HCT116 (cell line): ENCODE data around the gene KHSRP. TPM values are rescaled to one million over a fixed set of nuclear protein-coding genes. Genes with fewer than 3 reads are reported as not detected.

ENCODE experiments used
- ATAC-seq: fragments of 200-7000 bp; cut with Tn5 transposase; 2 replicates; pipeline ENCODE4 v1.9.1; 2020; ENCODE audit warnings: mild to moderate bottlenecking, moderate library complexity
- BruUV-seq: library from RNA; stranded (reverse); fragments of 400-500 nt; replicated peaks from 2 replicates; lab custom pipeline; 2021; lab: Mats Ljungman, UMichigan
- CTCF ChIA-PET: fragments of 300-600 bp; sonication (Branson Sonifier 250); formaldehyde crosslinking; loops from one replicate; lab custom pipeline; 2021; ENCODE audit warnings: antibody characterized with exemption; lab: Charles Lee
- POLR2A ChIA-PET: fragments of 300-600, 350-600 bp; sonication (Branson Sonifier 250); formaldehyde crosslinking; loops from one replicate; lab custom pipeline; 2021; ENCODE audit warnings: antibody characterized with exemption; lab: Charles Lee
- RAD21 ChIA-PET, 2 experiments: fragments of 300-600 bp; sonication (Branson Sonifier 250); formaldehyde crosslinking; loops; one replicate each; lab custom pipeline; 2023; ENCODE audit warnings: low total read pairs in 2 of 2; ENCODE audit not compliant: uncharacterized antibody in 2 of 2, unreplicated experiment in 2 of 2, low non-redundant PET in 1 of 2; lab: Charles Lee
- DNase-seq: peaks from one replicate; pipeline ENCODE4 v3.0.0-alpha.2; 2010; ENCODE audit warnings: low read depth, low spot score
- H2AFZ ChIP-seq: fragments of 200-600 bp; shearing (Covaris generic), sonication (generic); 2 replicates; pipeline ENCODE4 v1.6.1; 2017; ENCODE audit warnings: low read depth, mixed run types, mixed read lengths, antibody characterized with exemption, low read length; ENCODE audit not compliant: poor library complexity, severe bottlenecking
- H3K27ac ChIP-seq: 2 replicates; pipeline ENCODE4 v1.5.1; 2012; ENCODE audit warnings: low read depth, low read length
- H3K27me3 ChIP-seq: fragments of 200-600 bp; sonication (generic); 2 replicates; pipeline ENCODE4 v1.6.1; 2016; ENCODE audit warnings: mixed run types, low read length, mixed read lengths; ENCODE audit not compliant: insufficient read depth
- H3K36me3 ChIP-seq, 2 experiments: fragments of 200-500 bp in 1 of 2; fragments of 200-600 bp in 1 of 2; sonication (Bioruptor generic) in 1 of 2; sonication (generic) in 1 of 2; 2 replicates each; pipeline versions ENCODE4 v1.5.1 to v1.6.1; 2014 to 2016; ENCODE audit warnings: low read length in 2 of 2, inconsistent platforms in 1 of 2, mixed read lengths in 1 of 2, mixed run types in 1 of 2; ENCODE audit not compliant: insufficient read depth in 2 of 2, control insufficient read depth in 1 of 2
- H3K4me1 ChIP-seq, 2 experiments: fragments of 200-600 bp in 1 of 2; sonication (generic) in 1 of 2; 2 replicates each; pipeline versions ENCODE4 v1.5.1 to v1.6.1; 2012 to 2017; ENCODE audit warnings: low read length in 2 of 2, inconsistent platforms in 1 of 2, mild to moderate bottlenecking in 1 of 2, mixed read lengths in 1 of 2, mixed run types in 1 of 2, moderate library complexity in 1 of 2; ENCODE audit not compliant: insufficient read depth in 2 of 2, control insufficient read depth in 1 of 2
- H3K4me2 ChIP-seq: fragments of 200-600 bp; sonication (generic); 2 replicates; pipeline ENCODE4 v1.6.1; 2017; ENCODE audit warnings: mixed run types, low read length, mixed read lengths
- H3K4me3 ChIP-seq, 2 experiments: fragments of 200-600 bp in 1 of 2; sonication (generic) in 1 of 2; replicated peaks in 1 of 2; 2 replicates each; pipeline ENCODE4 v1.5.1; 2011 to 2016; ENCODE audit warnings: low read length in 2 of 2, control low read depth in 1 of 2, low read depth in 1 of 2, mild to moderate bottlenecking in 1 of 2, mixed read lengths in 1 of 2, mixed run types in 1 of 2
- H3K79me2 ChIP-seq: fragments of 200-600 bp; sonication (generic); 2 replicates; pipeline ENCODE4 v1.6.1; 2017; ENCODE audit warnings: mild to moderate bottlenecking, mixed run types, low read length, moderate library complexity, mixed read lengths; ENCODE audit not compliant: insufficient read depth
- H3K9ac ChIP-seq: fragments of 200-600 bp; sonication (generic); 2 replicates; pipeline ENCODE4 v1.6.1; 2016; ENCODE audit warnings: low read length, mixed read lengths
- H3K9me2 ChIP-seq: fragments of 200-600 bp; sonication (generic), shearing (Covaris generic); 2 replicates; pipeline ENCODE4 v1.6.1; 2017; ENCODE audit warnings: mixed run types, mild to moderate bottlenecking, moderate library complexity; ENCODE audit not compliant: insufficient read depth
- H3K9me3 ChIP-seq, 2 experiments: fragments of 200-500 bp in 1 of 2; fragments of 200-600 bp in 1 of 2; sonication (Bioruptor generic) in 1 of 2; sonication (generic) in 1 of 2; 2 replicates each; pipeline ENCODE4 v1.6.1; 2014 to 2017; ENCODE audit warnings: low read length in 2 of 2, mixed read lengths in 2 of 2, inconsistent platforms in 1 of 2, low read depth in 1 of 2, mild to moderate bottlenecking in 1 of 2, mixed run types in 1 of 2, moderate library complexity in 1 of 2; ENCODE audit not compliant: control insufficient read depth in 1 of 2, insufficient read depth in 1 of 2
- H4K20me1 ChIP-seq: fragments of 200-600 bp; sonication (generic), shearing (Covaris generic); 2 replicates; pipeline ENCODE4 v1.6.1; 2017; ENCODE audit warnings: mixed run types, mild to moderate bottlenecking, moderate library complexity; ENCODE audit not compliant: insufficient read depth
- CBX3 ChIP-seq: IDR thresholded peaks from 2 replicates; pipeline ENCODE4 v1.6.1; 2012; ENCODE audit warnings: low read depth
- ELF1 ChIP-seq: IDR thresholded peaks from 2 replicates; pipeline ENCODE4 v1.6.1; 2012; ENCODE audit warnings: low read depth, borderline replicate concordance
- EZH2phosphoT487 ChIP-seq: fragments of 200-600 bp; IDR thresholded peaks from 2 replicates; pipeline ENCODE4 v1.6.1; 2018; ENCODE audit warnings: antibody characterized with exemption, borderline replicate concordance
- JUND ChIP-seq: IDR thresholded peaks from 2 replicates; pipeline ENCODE4 v1.6.1; 2012
- POLR2A ChIP-seq: IDR thresholded peaks from 2 replicates; pipeline ENCODE4 v1.7.0; 2011; ENCODE audit warnings: borderline replicate concordance; ENCODE audit not compliant: insufficient read depth, insufficient read length; ENCODE audit errors: extremely low read depth
- POLR2AphosphoS5 ChIP-seq: IDR thresholded peaks from 2 replicates; pipeline ENCODE4 v1.6.1; 2011; ENCODE audit warnings: mild to moderate bottlenecking, low read depth, low read length, moderate library complexity
- SIN3A ChIP-seq: IDR thresholded peaks from 2 replicates; pipeline ENCODE4 v1.6.1; 2012; ENCODE audit warnings: low read depth
- SP1 ChIP-seq: IDR thresholded peaks from 2 replicates; pipeline ENCODE4 v1.6.1; 2012; ENCODE audit warnings: low read depth
- TCF7L2 ChIP-seq: IDR thresholded peaks from 2 replicates; pipeline ENCODE4 v1.7.0; 2011; ENCODE audit warnings: borderline replicate concordance, inconsistent platforms; ENCODE audit not compliant: insufficient read depth, insufficient read length; ENCODE audit errors: extremely low read depth
- YY1 ChIP-seq: IDR thresholded peaks from 2 replicates; pipeline ENCODE4 v1.6.1; 2011; ENCODE audit warnings: low read length, low read depth, moderate library complexity, mild to moderate bottlenecking; ENCODE audit not compliant: insufficient replicate concordance; ENCODE audit errors: extremely low read depth
- ZFX ChIP-seq: fragments of 450-650 bp; IDR thresholded peaks from 2 replicates; pipeline ENCODE4 v1.6.1; 2017
- intact Hi-C: fragments of 100-400 bp; cut with micrococcal nuclease; formaldehyde crosslinking; loops from 2 replicates; pipeline ENCODE4 v1.10.0; 2022
- total RNA-seq: library from RNA; stranded (reverse); gene quantifications from one replicate; pipeline ENCODE4 v1.2.1, GENCODE V29; 2021; ENCODE audit not compliant: unreplicated experiment
- TF ChIP-seq, protein P1 (sequence below): IDR thresholded peaks from 2 replicates; pipeline ENCODE4 v1.6.1; 2012
- TF ChIP-seq, protein P2 (sequence below), 3 experiments: fragments of 200-600 bp in 1 of 3; sonication (generic) in 1 of 3; IDR thresholded peaks in 2 of 3; conservative IDR thresholded peaks in 1 of 3; 2 replicates each; pipeline ENCODE4 v1.5.1; 2012 to 2017; ENCODE audit warnings: low read depth in 2 of 3, low read length in 2 of 3, antibody characterized with exemption in 1 of 3, borderline replicate concordance in 1 of 3, control low read depth in 1 of 3, mild to moderate bottlenecking in 1 of 3, mixed read lengths in 1 of 3, mixed run types in 1 of 3, moderate library complexity in 1 of 3; ENCODE audit not compliant: insufficient read depth in 1 of 3

Gene KHSRP
- total RNA-seq, 1 experiment from 2014 or later, result 553 TPM

DNA sequence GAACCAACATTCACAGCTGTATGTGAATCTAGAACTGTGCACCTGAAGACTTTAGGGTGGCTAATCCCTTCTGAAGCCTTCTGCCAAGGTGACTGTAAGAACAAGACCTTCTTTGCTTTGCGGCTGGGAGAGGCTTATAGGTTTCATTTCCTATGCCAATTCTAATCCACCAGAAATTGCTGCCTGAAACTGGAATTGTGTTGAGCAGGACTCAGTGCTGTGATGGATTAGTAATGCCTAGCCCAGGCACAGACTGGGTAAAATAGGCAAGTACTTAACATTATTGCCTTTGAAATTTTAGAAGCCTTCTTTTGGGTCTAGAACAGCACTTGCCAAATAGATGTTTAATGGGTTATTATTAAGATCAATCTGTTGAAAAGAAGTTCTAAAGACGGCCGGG, 23.4 kb upstream of the KHSRP start:
- H3K4me2 ChIP-seq, result no peak overlapping the region
- no peaks in the 10 kb centered on the region for H4K20me1 ChIP-seq
- H3K9ac ChIP-seq, result no peak overlapping the region
- RAD21 ChIA-PET, result no interaction called here
- no peak overlapping the region for H2AFZ ChIP-seq
- no peaks in the 10 kb centered on the region for H3K9me2 ChIP-seq
- H3K4me3 ChIP-seq, result no peak overlapping the region
- H3K27me3 ChIP-seq, result no peaks in the 10 kb centered on the region
- POLR2A ChIA-PET, result no interaction called here
- H3K79me2 ChIP-seq, result no peaks in the 10 kb centered on the region
- peaks cover 0 to 4% of the 10 kb centered on the region in 2 experiments; a peak in 1 of 4 replicates for H3K9me3 ChIP-seq
- intact Hi-C loops, result no loop called here
- H3K4me1 ChIP-seq, result no peaks in the 10 kb centered on the region
- CTCF ChIA-PET, result no interaction called here
- no peak for ATAC-seq
- H3K36me3 ChIP-seq, result peaks cover 0 to 4% of the 10 kb centered on the region in 2 experiments; a peak in 2 of 4 replicates
- H3K27ac ChIP-seq, result no peak overlapping the region
- no peak for TF ChIP-seq TCF7L2
- no peak for TF ChIP-seq ZFX
- TF ChIP-seq SP1, result no peak
- no peak for TF ChIP-seq POLR2A
- TF ChIP-seq POLR2AphosphoS5, result no peak
- TF ChIP-seq CBX3, result no peak
- TF ChIP-seq YY1, result no peak
- TF ChIP-seq, protein P1, sequence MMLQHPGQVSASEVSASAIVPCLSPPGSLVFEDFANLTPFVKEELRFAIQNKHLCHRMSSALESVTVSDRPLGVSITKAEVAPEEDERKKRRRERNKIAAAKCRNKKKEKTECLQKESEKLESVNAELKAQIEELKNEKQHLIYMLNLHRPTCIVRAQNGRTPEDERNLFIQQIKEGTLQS, result no peak
- TF ChIP-seq JUND, result no peak
- TF ChIP-seq ELF1, result no peak
- no peak for TF ChIP-seq EZH2phosphoT487
- TF ChIP-seq SIN3A, result no peak
- TF ChIP-seq, protein P2, sequence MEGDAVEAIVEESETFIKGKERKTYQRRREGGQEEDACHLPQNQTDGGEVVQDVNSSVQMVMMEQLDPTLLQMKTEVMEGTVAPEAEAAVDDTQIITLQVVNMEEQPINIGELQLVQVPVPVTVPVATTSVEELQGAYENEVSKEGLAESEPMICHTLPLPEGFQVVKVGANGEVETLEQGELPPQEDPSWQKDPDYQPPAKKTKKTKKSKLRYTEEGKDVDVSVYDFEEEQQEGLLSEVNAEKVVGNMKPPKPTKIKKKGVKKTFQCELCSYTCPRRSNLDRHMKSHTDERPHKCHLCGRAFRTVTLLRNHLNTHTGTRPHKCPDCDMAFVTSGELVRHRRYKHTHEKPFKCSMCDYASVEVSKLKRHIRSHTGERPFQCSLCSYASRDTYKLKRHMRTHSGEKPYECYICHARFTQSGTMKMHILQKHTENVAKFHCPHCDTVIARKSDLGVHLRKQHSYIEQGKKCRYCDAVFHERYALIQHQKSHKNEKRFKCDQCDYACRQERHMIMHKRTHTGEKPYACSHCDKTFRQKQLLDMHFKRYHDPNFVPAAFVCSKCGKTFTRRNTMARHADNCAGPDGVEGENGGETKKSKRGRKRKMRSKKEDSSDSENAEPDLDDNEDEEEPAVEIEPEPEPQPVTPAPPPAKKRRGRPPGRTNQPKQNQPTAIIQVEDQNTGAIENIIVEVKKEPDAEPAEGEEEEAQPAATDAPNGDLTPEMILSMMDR (IDR thresholded peaks at IDR 0.05 in 2 of 3, conservative IDR thresholded peaks at IDR 0.05 in 1 of 3; ENCODE audit: borderline replicate concordance in 1 of 3, insufficient read depth in 1 of 3, low read depth in 2 of 3, low read length in 2 of 3), result no peak
- DNase-seq, result no peak
- no TSS peak for BruUV-seq
